WI38 (cell line): ENCODE measurements around the gene CDYL2.

Experiments
- H3K4me3 ChIP-seq: 2 replicates; pipeline ENCODE4 v1.5.1; 2011; ENCODE audit warnings: low read depth, mild to moderate bottlenecking, control low read depth, low read length
- TF ChIP-seq, protein P1 (sequence below): IDR thresholded peaks from 2 replicates; pipeline ENCODE4 v1.5.1; 2012; ENCODE audit warnings: low read depth, mild to moderate bottlenecking, control low read depth, low read length

The CDYL2 gene

DNA sequence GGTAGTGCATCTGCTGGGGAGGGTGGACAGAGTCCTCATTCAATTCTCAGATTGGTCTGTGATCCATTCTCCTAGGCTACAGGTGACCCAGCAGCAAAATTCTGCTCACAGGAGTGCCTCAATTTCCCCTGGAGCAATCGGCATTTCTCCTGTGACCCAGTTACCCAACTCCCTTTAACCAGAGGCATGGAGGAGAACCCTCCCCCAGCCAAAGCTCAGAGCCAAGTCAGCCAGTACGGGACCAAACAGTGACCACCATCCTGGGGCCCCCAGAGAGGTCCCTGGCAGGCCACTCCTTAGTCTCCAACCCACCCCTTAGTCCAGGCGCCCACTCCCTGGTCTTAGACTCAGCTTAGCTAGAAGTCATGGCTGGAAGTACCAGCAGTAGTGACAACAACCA lies 188.0 kb downstream of the CDYL2 start:
- no peak overlapping the region for H3K4me3 ChIP-seq
- TF ChIP-seq, protein P1, sequence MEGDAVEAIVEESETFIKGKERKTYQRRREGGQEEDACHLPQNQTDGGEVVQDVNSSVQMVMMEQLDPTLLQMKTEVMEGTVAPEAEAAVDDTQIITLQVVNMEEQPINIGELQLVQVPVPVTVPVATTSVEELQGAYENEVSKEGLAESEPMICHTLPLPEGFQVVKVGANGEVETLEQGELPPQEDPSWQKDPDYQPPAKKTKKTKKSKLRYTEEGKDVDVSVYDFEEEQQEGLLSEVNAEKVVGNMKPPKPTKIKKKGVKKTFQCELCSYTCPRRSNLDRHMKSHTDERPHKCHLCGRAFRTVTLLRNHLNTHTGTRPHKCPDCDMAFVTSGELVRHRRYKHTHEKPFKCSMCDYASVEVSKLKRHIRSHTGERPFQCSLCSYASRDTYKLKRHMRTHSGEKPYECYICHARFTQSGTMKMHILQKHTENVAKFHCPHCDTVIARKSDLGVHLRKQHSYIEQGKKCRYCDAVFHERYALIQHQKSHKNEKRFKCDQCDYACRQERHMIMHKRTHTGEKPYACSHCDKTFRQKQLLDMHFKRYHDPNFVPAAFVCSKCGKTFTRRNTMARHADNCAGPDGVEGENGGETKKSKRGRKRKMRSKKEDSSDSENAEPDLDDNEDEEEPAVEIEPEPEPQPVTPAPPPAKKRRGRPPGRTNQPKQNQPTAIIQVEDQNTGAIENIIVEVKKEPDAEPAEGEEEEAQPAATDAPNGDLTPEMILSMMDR: no peak

DNA sequence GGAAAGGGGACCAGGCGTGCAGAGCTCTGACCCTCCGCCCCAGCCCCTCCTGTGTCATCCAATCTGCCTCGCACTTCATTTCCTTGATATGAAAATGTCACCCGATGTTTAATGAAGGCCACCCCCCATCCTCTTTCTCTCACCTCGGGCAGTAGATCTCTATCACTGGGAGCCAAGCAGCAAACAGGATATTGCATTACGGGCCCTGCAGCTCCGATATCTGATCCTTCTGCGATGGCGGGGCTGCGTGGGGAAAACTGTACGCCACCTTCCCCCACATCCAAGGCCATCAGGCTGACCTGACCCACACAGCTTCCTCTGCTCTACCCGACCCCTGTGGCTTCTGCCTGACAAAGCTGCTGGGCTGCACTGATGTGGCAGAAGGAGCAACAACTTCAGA lies 188.7 kb downstream of the CDYL2 start:
- TF ChIP-seq, protein P1: no peak
- no peak overlapping the region for H3K4me3 ChIP-seq

DNA sequence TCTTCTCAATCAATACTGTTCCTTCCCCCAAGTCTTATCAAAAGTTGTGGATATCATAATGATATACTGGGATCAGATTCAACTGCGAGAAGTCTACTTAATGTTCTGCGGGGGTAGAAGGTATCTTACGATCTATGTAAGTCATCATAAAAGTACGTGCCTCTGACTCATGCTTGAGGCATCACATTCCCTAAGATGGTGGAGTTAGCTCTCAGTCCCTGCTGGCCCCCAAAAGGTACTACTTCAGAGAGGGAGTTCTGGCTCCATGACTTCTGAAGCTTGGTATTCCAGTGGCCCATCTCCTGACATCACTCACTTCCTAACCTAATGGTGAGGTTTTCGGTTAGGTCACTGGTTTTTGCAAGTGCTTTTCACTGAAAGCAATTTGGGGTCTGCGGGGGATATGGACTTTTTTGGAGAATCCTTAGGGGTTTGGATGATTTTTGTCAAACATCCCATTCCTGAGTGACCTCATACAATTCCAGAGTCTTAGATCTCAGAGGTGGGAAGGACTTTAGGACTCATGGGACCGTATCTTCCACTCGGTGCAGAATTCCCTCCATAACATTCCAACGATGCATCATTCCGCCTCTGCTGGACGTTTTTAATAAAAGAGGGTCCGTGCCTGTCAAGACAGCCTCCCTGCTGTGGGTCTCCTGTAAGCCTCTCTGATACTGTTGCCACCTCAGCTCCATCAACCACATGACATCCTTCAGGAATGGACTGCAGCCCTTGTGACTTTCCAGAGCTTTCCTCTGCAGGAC lies 189.3 kb downstream of the CDYL2 start:
- no peak overlapping the region for H3K4me3 ChIP-seq
- TF ChIP-seq, protein P1: no peak

GRCh38 chr16:80612461-80613017 lies 191.9 kb downstream of the CDYL2 start:
- no peak overlapping the region for H3K4me3 ChIP-seq
- TF ChIP-seq, protein P1: no peak

DNA sequence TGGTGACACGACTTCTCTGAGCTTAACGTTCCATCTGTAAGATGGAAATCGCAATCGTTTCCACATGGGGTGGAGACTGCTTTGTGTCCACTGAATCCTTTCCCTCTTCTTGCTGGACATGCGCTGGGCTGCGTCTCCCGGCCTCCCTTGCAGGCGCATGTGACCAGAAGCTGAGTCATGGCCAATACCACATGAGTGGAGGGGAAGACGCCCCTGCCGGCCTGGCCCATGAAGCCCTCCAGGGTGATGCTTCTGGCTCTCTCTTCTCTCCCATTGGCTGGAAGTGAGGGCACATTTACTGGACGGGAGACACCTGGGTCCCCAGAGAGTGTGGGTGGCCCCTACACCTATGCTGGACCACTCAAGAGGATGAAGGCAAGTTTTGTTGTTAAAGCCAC lies 192.5 kb downstream of the CDYL2 start:
- no peak overlapping the region for H3K4me3 ChIP-seq
- TF ChIP-seq, protein P1: no peak

DNA sequence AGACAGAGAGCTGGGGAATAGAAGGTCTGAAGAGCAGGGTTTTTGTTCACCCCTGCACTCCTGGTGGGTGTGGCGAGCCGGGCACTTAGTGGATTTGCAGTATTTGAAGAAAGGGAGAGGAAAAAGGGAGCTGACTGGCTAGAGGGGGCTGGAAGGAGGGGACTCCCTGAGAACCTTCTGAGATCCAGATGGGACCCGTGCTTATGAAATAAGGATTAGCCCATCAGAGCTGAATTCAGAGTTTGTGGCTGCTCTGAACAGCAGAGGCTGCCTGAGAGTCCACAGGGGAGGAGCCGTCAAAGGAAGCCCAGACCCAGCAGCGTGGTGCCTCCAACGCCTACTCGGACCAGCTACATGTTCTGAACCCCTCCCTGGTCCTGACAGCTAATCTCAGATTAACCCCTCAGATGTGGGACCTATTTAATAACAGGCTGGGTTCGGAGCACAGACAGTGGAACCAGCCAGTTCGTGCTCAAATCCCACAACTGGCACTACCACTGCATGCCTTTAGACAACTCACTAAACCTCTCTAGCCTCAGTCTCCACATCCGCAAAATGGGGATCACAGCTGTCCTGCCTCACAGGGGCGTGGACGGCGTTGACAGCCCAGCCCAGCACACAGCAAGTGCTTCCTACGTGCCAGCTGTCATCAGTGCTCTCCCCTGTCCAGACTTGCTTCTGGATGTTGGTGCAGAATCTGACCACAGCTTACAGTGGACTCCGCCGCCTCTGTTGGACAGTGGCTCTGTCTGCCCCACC lies 193.0 kb downstream of the CDYL2 start:
- no peak overlapping the region for H3K4me3 ChIP-seq

More for the DNA sequence above, 193.0 kb downstream of the CDYL2 start:
- TF ChIP-seq, protein P1: no peak
